Posterior vena cava (tissue), 2 donors: ENCODE measurements around the gene CHORDC1. TPM values are rescaled to one million over a fixed set of nuclear protein-coding genes. Genes with fewer than 3 reads are reported as not detected.
"Not testable (repeated sequence)": the region's sequence is repeated elsewhere in the genome, so short reads cannot be mapped to it uniquely, and the experiment has no call there.

ENCODE experiments used
- DNase-seq: peaks from one replicate; pipeline ENCODE4 v3.0.0-alpha.2; 2020; ENCODE audit warnings: low spot score
- intact Hi-C, 2 donors: fragments of 100-400 bp; cut with DNase I; formaldehyde crosslinking; loops; one replicate each; pipeline versions ENCODE4 v1.14.1 to v1.14.2; 2022 to 2023
- total RNA-seq, 2 donors: library from RNA; stranded (reverse); fragmentation: NEBNext Ultra II Directional; extraction: Animal tissue kit (Norgen Biotek cat#: 25700); gene quantifications; one replicate each; pipeline ENCODE4 v1.2.1, GENCODE V29; 2021
- donor health status: DM: yes; HTN: yes; CAD: no.
- donor health status: DM: yes; HTN: yes; CAD: no.

The CHORDC1 gene
- total RNA-seq, 2 donors from 2014 or later: 24.7 to 31.7 TPM

DNA sequence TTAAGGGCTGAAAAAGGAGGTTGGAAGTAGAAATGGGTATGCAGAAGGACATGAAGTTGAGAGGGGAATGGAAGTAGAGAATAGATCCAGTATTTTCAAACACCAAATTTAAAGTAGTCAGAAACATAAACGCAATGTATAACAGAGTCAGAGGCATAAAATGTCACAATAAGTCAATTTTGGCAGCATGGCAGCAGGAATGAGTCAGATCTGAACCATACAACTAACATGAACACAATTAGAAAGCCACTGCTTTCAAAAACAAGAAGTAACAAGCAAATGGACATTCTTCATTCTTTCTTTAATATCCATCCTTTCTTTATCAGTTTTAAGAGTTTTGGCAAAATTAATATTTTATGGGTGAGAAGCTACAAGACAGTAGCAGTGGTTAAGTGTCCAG, 2.5 kb downstream of the CHORDC1 start:
- intact Hi-C loops: no loop called here
- DNase-seq: no peak

DNA sequence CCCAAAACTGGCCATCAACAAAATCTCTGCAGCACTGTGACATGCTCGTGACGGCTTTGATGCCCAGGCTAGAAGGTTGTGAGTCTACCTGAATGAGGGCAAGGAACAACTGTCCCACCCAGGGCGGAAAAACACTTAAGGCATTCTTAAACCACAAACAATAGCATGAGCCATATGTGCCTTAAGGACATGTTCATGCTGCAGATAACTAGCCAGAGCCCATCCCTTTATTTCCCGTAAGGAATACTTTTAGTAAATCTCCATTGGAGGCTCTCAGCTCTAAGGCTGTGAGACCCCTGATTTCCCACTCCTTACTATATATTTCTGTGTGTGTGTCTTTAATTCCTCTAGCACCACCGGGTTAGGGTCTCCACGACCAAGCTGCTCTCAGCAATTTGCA, 3.4 kb downstream of the CHORDC1 start:
- intact Hi-C loops: no loop called here
- no peak for DNase-seq

DNA sequence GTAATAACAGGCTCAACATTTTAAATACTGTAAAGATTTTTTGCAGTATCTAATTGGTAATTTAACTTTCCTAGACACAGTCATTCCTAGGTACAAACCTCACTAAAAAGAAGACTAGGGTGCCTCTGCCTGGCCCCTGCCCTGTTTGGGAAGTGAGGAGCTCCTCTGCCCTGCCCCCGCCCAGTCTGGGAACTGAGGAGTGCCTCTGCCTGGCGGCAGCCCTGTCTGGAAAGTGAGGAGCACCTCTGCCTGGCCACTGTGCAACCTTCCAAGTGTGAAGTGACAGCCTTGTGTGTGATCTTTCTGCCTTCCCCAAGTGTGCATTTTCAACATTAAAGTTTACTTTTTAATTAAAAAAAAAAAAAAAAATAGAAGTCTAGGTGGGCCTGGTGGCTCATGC, 4.2 kb downstream of the CHORDC1 start:
- intact Hi-C loops: no loop called here
- DNase-seq: peak; percentile 76

DNA sequence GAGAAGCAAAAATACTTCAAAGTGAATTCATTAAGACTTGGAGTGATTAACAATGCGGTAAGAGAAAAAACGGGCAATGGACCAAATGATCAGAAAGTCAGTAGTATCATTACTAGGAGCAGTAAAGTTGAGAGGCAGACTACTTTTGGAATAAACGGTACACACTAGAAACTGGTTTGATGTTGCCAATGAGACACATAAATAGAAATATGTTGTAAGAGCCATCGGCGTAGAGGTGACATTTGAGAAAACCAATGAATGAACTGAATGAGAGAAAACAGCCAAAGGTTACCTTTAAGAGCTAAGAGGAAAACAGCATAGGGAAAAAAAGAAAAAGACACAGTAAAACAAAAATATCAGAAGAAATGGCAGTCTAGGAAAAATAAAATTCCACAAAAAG, 6.2 kb downstream of the CHORDC1 start:
- intact Hi-C loops: no loop called here
- DNase-seq: no peak

DNA sequence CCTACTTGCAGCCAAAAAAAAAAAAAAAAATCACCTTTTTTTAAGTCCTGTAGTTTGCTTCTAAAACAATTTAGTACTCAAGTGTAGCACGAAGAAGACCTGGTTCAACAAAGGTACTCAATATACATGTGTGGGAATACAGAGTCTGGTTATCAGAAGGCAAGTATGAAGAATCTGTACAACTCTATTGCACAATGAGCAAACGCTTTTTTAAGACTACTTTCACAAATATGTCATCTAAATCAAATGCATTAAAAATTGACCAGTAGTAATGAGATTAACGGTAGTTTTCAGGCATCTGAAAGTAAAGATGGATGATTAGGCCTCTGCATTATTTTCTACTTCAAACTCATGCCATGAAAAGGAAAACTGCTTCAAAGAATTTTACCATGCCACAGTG, 9.5 kb downstream of the CHORDC1 start:
- no peak for DNase-seq
- intact Hi-C loops: no loop called here

DNA sequence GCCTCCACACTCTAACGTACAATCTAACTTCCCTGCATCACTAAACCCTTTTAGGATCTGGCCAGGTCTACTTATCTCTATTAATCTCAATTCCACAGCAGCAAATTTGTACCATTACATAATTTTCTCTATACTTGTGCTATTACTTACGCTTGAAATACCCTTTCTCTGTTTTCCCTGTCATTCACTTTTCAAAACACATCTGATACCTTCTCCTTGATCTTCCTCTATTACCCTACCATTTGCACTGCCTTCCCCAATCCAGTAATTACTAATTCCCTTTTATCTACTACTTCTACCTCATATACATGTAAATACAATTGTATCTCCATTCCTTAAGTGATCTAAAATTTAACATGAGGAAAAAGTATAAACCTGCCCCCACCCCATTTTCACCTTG, 14.0 kb downstream of the CHORDC1 start:
- intact Hi-C loops: no loop called here
- DNase-seq: no peak

DNA sequence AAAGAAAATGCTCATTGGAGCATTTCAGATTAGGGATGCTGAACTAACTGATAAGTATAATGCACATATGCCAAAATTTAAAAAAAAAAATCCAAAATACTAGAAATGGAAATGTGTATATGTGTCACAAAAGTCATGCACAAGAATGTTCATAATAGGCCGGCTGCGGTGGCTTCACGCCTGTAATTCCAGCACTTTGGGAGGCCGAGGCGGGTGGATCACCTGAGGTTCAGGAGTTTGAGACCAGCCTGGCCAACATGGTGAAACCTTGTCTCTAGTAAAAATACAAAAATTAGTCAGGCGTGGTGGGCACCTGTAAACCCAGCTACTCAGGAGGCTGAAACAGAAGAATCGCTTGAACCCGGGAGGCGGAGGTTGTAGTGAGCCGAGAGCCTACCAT, 14.9 kb downstream of the CHORDC1 start:
- intact Hi-C loops: not testable (repeated sequence)
- peak; percentile 26 for DNase-seq

DNA sequence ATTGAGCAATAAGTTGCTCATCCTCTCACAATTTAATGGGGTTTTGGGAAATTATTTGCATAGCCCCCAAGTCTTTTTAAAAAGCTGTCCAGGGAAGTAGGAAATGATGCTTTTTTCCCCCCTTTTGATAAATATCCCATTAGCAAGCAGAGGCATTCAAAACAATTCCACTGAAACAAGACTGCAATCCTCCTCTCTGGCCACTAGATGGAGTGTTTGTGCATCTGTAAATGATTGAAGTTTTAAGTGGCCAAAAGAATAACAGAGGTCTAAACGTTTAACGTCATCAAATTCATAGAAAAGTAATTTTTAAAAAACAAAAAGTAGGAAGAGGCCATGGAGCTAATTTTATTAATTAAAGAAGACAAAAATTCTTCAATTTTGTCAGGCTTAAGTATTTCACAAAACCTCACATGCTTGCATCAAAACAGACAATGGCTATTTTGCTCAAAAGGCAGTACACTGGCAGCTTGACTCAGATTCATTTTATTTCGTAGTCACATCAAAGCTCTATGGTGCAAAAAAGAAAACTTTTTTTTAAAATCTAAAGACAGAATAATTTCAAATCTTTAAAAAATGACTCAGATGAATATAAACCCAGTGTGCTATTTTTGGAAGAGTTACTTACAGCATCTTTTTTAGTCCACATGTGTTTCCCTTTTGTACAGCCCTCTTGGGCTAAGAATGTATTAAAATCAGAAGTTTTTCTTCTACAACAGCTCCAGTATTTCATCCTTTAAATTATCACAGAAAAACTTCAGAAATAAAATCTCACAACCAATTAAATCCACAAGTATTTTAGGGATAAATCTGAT, 17.8 kb downstream of the CHORDC1 start:
- no peak for DNase-seq
- intact Hi-C loops: no loop called here

DNA sequence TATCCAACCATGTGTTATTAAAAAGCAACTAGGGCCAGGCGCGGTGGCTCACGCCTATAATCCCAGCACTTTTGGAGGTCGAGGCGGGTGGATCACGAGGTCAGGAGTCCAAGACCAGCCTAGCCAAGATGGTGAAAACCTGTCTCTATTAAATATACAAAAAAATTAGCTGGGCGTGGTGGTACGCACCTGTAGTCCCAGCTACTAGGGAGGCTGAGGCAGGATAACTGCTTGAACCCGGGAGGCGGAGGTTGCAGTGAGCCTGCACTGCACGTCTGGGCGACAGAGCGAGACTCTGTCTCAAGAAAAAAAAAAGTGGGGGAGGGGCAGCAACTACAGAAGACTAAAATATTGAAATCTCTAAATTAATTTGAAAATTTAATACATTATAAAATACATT, 18.4 kb downstream of the CHORDC1 start:
- peak; percentile 22 for DNase-seq
- intact Hi-C loops: no loop called here

DNA sequence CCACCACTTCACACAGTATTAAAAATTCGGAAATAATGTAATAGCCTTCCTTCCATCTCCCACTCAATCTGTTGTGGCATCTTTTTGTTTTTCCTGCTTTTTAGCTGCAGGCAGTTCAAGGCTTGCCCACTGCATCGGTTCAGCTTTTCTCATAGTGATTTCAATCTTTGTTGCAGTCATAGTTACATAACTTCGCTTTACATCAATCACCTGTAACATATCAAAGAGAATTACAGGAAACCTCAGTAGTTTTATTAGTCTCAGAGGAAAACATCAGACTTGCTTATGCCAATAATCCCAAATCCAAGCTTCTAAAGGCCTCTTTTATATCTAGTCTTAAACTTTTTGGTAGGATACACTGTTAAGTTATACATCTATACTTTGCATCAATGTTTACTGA, 20.5 kb downstream of the CHORDC1 start:
- intact Hi-C loops: no loop called here
- DNase-seq: no peak

DNA sequence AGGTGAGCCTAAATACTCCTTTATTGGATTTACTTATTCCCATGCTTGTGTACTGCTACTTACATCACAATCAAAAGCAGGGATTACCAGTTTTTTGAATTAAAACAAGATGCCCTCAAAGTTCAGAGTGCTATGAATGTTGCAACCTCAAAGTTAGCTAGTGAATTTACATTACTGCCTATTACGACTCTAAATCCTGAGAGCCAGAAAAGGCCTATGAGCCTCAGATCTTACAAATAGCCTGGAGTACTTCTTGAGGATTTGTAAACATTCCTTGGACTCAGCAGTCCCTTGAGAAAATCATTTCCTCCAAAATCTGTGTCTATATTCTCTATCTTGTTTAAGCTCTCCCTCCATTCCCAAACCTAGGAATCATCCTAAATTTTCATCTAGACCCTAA, 25.5 kb downstream of the CHORDC1 start:
- no peak for DNase-seq
- intact Hi-C loops: no loop called here

DNA sequence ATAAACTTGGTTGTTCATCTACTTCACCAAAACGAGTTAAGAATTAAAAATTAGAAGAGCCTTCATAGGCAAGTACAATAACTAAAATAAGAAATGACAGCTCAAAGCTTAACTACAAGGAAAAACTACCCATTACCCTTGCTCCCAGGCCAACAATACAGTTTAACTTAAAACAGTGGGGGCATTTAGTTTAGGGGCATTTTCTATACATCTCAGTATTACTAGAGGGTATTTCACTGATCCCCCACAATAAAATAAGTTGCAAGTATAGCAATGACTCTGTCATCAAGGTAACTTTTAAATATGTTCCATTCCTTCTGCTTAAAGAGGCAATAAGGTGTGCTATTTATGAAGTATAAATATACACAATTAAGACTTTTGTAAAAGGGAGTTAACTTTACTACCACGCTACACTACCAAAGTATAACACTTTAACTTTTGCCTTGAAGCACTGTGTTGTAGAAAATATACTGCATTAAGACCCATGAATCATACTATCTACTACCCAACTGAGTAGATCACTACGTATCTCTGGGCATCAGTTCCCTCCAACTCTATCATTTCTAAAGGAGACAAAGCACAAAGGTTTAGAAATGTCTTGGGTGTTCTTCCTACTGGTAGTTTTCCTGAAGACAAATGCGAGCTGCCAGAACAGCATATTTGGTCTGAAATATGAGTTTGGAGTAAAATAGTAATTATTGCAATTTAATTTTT, 29.8 kb downstream of the CHORDC1 start:
- intact Hi-C loops: no loop called here
- DNase-seq: no peak

DNA sequence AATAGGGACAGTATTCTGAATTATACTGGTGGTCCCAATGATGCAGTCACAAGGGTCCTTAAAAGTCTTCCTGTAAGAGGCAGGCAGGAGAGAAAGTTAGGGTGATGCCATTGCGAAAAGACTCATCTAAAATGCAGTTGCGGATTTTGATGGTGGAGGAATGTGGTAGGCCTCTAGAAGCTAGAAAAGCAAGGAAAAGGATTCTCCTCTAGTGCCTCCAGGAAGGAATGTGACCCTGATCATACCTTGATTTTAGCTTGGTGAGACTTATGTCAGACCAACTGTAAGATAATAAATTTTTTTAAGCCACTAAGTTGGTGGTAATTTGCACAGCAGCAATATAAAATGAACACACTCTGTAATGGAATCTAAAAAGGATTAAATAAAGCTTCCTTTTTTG, 33.8 kb downstream of the CHORDC1 start:
- no peak for DNase-seq
- intact Hi-C loops: no loop called here

DNA sequence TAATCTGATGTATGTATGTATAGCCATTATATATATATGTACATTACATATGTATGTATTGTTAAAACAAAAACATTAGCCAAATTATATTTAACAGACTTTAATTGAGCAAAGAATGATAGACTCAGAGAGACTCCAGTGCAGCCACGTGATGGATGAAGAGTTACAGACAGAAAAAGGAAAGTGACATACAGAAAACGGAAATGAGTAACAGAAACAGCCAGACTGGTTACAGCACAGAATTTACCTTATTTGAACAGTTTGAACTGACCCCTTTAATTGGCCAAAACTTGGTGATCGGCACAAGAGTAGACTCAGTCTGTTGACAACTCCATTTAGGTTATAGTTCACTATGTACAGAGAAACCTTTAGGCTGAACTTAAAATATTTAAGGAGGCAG, 35.0 kb downstream of the CHORDC1 start:
- intact Hi-C loops: no loop called here
- no peak for DNase-seq

DNA sequence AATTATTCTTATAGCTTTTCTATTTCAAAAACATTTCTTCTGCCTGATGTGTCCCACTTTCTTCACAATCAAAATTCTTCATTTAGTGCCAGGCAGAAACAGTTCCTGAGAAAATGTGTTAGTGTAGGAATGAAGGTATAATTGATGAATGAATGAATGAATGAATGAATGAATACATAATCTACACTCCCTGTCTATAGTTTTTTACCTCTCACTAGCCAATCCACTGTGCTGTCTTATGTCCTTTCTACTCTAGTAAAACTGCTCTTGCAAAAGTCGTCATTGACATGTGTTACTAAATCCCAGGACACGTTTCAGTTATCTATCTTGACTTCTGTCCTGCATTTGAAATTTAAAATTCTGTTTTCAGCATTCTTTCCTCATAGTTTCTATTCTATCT, 42.9 kb downstream of the CHORDC1 start:
- intact Hi-C loops: loop anchor here in 1 of 2 donors (5.0 kb wide), 1 partner anchor 657 kb away; no protein-coding TSS in a partner anchor
- no peak for DNase-seq

DNA sequence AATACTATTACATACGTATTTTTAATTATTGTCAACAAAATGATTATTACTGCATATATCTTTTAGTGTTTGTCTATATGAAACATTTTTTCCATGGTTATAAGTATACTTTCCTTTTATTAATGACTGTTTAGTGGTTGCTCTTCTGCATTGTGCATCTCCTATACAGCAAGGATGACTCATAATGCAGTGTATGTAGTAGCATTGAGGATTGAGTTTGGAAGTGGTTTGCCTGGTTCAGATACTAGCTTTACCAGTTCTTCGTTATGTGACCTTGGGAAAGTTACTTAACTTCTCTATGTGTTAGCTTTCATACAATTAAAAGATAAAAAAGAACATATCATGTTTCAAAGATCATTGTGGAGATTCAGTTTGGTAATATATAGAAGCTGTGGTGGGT, 44.1 kb downstream of the CHORDC1 start:
- no peak for DNase-seq
- intact Hi-C loops: loop anchor here in 1 of 2 donors (5.0 kb wide), 1 partner anchor 659 kb away; no protein-coding TSS in a partner anchor

DNA sequence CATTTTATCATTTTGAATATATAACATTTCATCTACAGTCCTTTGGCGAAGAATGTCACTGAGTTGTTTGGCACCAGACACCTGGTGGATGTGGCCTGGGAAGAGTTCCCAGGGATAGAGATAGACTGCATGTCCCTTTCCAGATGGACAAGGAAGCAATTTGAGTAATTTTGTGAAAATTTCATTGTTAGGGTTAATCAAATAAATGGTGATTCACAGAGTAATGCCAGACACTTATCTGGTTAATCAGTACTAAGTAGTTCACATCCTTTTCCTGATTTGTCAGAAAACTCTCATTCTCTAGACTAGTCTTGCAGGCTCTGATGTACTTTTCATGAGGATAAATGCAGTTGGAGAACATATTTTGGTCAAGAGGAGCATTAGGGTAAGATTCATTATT, 46.8 kb downstream of the CHORDC1 start:
- DNase-seq: no peak
- intact Hi-C loops: loop anchor here in 1 of 2 donors (5.0 kb wide), 1 partner anchor 661 kb away; no protein-coding TSS in a partner anchor

DNA sequence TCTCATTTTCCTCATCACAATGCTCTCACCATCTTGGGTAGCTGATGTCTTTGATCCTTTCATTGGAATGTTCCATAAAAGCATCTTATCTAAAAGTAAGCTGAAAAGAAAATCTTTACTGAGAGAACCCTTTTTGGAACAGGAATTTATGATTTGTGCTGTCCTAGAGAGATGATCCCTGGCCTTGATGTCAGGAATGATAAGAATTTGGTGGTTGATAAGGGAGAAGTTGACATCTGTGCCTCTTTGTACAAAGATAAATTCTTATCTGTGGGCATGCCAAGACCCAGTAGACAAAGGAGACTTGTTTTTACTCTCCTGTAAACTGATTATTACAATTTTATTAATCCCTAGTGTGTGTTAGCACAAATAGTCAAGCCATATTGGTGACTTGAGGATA, 51.5 kb downstream of the CHORDC1 start:
- intact Hi-C loops: no loop called here
- no peak for DNase-seq

DNA sequence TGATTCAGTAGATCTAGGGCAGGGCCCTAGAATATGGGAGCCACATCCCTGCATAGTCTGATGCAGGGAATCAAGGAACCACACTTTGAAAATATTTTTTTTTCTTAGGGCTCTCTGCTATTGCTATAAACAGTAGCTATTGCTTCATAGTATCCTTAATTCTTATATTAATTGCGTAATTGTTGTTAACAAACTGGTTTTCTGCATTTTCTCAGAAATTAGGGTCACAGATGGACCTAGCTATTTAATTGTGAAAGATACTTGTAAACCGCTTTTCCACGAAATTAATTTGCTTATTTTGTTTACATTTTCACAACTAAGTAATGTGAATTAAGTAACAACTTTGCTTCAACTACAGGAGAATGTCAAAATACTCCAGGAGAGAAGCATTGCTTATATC, 54.3 kb downstream of the CHORDC1 start:
- no peak for DNase-seq
- intact Hi-C loops: no loop called here

DNA sequence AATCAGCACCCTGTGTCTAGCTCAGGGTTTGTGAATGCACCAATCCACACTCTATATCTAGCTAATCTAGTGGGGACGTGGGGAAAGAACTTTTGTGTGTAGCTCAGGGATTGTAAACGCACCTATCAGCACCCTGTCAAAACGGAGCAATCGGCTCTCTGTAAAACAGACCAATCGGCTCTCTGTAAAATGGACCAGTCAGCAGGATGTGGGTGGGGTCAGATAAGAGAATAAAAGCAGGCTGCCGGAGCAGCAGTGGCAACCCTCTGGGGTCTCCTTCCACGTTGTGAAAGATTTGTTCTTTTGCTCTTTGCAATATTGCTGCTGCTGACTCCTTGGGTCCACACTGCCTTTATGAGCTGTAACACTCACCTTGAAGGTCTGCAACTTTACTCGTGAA, 55.1 kb downstream of the CHORDC1 start:
- intact Hi-C loops, DNase-seq: not testable (repeated sequence)
